Uterus (tissue), 2 donors: ENCODE results near the gene PNPLA6.

Source experiments
- POLR2A ChIP-seq, 2 donors: fragments of 450-650 bp; IDR thresholded peaks; one replicate each; pipeline ENCODE4 v1.6.1; 2016; ENCODE audit warnings: antibody characterized with exemption in 2 of 2, mild to moderate bottlenecking in 1 of 2, moderate library complexity in 1 of 2
- TF ChIP-seq, protein P1 (sequence below), 4 experiments: fragments of 200-600 bp in 2 of 4; fragments of 450-650 bp in 2 of 4; sonication (generic) in 2 of 4; IDR thresholded peaks; one replicate each; pipeline ENCODE4 v1.5.1; 2016 to 2019; ENCODE audit warnings: antibody characterized with exemption in 4 of 4, mild to moderate bottlenecking in 2 of 4, moderate library complexity in 1 of 4

GRCh38 chr19:7603919-7604318 lies 68.4 kb downstream of the PNPLA6 start:
- TF ChIP-seq, protein P1, sequence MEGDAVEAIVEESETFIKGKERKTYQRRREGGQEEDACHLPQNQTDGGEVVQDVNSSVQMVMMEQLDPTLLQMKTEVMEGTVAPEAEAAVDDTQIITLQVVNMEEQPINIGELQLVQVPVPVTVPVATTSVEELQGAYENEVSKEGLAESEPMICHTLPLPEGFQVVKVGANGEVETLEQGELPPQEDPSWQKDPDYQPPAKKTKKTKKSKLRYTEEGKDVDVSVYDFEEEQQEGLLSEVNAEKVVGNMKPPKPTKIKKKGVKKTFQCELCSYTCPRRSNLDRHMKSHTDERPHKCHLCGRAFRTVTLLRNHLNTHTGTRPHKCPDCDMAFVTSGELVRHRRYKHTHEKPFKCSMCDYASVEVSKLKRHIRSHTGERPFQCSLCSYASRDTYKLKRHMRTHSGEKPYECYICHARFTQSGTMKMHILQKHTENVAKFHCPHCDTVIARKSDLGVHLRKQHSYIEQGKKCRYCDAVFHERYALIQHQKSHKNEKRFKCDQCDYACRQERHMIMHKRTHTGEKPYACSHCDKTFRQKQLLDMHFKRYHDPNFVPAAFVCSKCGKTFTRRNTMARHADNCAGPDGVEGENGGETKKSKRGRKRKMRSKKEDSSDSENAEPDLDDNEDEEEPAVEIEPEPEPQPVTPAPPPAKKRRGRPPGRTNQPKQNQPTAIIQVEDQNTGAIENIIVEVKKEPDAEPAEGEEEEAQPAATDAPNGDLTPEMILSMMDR (IDR thresholded peaks at IDR 0.05) = no peak
- TF ChIP-seq POLR2A (IDR thresholded peaks at IDR 0.05) = no peak
